Karpas-422 (cell line): Measurements from ENCODE around the gene LY6G6F. TPM values are rescaled to one million over a fixed set of nuclear protein-coding genes. Genes with fewer than 3 reads are reported as not detected.
A peak's percentile ranks its signal among the peaks of the same experiment; 100 is the strongest.

Experiments
- DNase-seq: peaks from one replicate; pipeline ENCODE4 v3.0.0-alpha.2; 2015
- H2AFZ ChIP-seq: fragments of 200-600 bp; sonication (generic); 2 replicates; pipeline ENCODE4 v1.6.1; 2014; ENCODE audit warnings: antibody characterized with exemption, low read length, mixed read lengths
- H3K27ac ChIP-seq: fragments of 200-600 bp; sonication (generic); 2 replicates; pipeline ENCODE4 v1.5.1; 2014; ENCODE audit warnings: mild to moderate bottlenecking, low read length, moderate library complexity
- H3K27me3 ChIP-seq: fragments of 200-600 bp; sonication (generic); 2 replicates; pipeline ENCODE4 v1.6.1; 2014; ENCODE audit warnings: low read length, mixed read lengths
- H3K36me3 ChIP-seq: fragments of 200-600 bp; sonication (generic); 2 replicates; pipeline ENCODE4 v1.6.1; 2014; ENCODE audit warnings: low read length, mixed read lengths; ENCODE audit not compliant: insufficient read depth
- H3K4me1 ChIP-seq: fragments of 200-600 bp; sonication (generic); 2 replicates; pipeline ENCODE4 v1.6.1; 2014; ENCODE audit warnings: mild to moderate bottlenecking, low read length, mixed read lengths
- H3K4me2 ChIP-seq: fragments of 200-600 bp; sonication (generic); 2 replicates; pipeline ENCODE4 v1.6.1; 2014; ENCODE audit warnings: low read length, low read depth, mild to moderate bottlenecking; ENCODE audit not compliant: poor library complexity, severe bottlenecking
- H3K4me3 ChIP-seq: fragments of 200-600 bp; sonication (generic); 2 replicates; pipeline ENCODE4 v1.5.1; 2014; ENCODE audit warnings: mild to moderate bottlenecking, antibody characterized with exemption, low read length, mixed read lengths
- H3K79me2 ChIP-seq: fragments of 200-600 bp; sonication (generic); 2 replicates; pipeline ENCODE4 v1.6.1; 2014; ENCODE audit warnings: mild to moderate bottlenecking, low read length, mixed read lengths
- H3K9ac ChIP-seq: fragments of 200-600 bp; sonication (generic); 2 replicates; pipeline ENCODE4 v1.6.0; 2014; ENCODE audit warnings: low read length
- H3K9me2 ChIP-seq: fragments of 200-600 bp; sonication (generic), shearing (Covaris generic); replicated peaks from 2 replicates; pipeline ENCODE4 v1.6.0; 2014; ENCODE audit warnings: mild to moderate bottlenecking, low read length, moderate library complexity; ENCODE audit not compliant: insufficient read depth
- H3K9me3 ChIP-seq: fragments of 300-700, 200-600 bp; sonication (generic); 2 replicates; pipeline ENCODE4 v1.6.1; 2014; ENCODE audit warnings: low read length, mixed read lengths
- H4K20me1 ChIP-seq: fragments of 200-600 bp; sonication (generic); 2 replicates; pipeline ENCODE4 v1.6.1; 2014; ENCODE audit warnings: mild to moderate bottlenecking, antibody characterized with exemption, low read length, low read depth; ENCODE audit not compliant: insufficient read depth
- total RNA-seq: library from RNA; depleted of rRNA; stranded (reverse); fragments of >200 nt; shearing (Covaris generic); gene quantifications from 2 replicates; pipeline ENCODE4 v1.2.3, GENCODE V29; 2014; ENCODE audit warnings: low replicate concordance

LY6G6F gene
- total RNA-seq, 1 experiment from 2014 or later: not detected

- Histone ChIP-seq H2AFZ (no peak overlapping the region), H3K79me2 (peaks cover 56% of the 10 kb centered on the region), H3K9ac (peak overlapping the region; percentile 81; the same call in 1 of the 2 replicates), H3K4me3 (peak overlapping the region; percentile 74), H3K4me2 (peak overlapping the region; percentile 75), H3K9me2 (no peaks in the 10 kb centered on the region), H3K36me3 (0 out of 2 replicates have a peak, but pooled peaks cover 3% of the 10 kb centered on the region), H3K4me1 (peaks cover 46% of the 10 kb centered on the region), H3K27ac (peak overlapping the region; percentile 73; the same call in 1 of the 2 replicates), H3K9me3 (no peaks in the 10 kb centered on the region), H4K20me1 (peaks cover 2% of the 10 kb centered on the region; the same call in 1 of the 2 replicates), H3K27me3 (no peaks in the 10 kb centered on the region)
- peak; percentile 45 for DNase-seq
Measured at GRCh38 chr6:31661262-31662123, 45.2 kb upstream of the LY6G6F start.

GRCh38 chr6:31662124-31662723 is 44.4 kb upstream of the LY6G6F start:
- Histone ChIP-seq H3K27me3 (no peaks in the 10 kb centered on the region), H3K36me3 (peaks cover 3% of the 10 kb centered on the region; the same call in 1 of the 2 replicates), H3K4me3 (no peak overlapping the region), H2AFZ (no peak overlapping the region), H4K20me1 (peaks cover 5% of the 10 kb centered on the region; the same call in 1 of the 2 replicates), H3K4me1 (peaks cover 53% of the 10 kb centered on the region), H3K9me2 (no peaks in the 10 kb centered on the region), H3K79me2 (peaks cover 62% of the 10 kb centered on the region), H3K9ac (no peak overlapping the region), H3K9me3 (no peaks in the 10 kb centered on the region), H3K27ac (no peak overlapping the region), H3K4me2 (no peak overlapping the region)
- no peak for DNase-seq

- Histone ChIP-seq H3K9me2 (no peaks in the 10 kb centered on the region), H2AFZ (no peak overlapping the region), H3K4me3 (peak overlapping the region; percentile 91), H3K9me3 (no peaks in the 10 kb centered on the region), H3K36me3 (peaks cover 12% of the 10 kb centered on the region; the same call in 1 of the 2 replicates), H3K79me2 (peaks cover 62% of the 10 kb centered on the region), H3K9ac (peak overlapping the region; percentile 90), H3K27ac (no peak overlapping the region; the same call in 1 of the 2 replicates), H3K27me3 (no peaks in the 10 kb centered on the region), H3K4me1 (peaks cover 49% of the 10 kb centered on the region), H3K4me2 (peak overlapping the region; percentile 89), H4K20me1 (peaks cover 8% of the 10 kb centered on the region; the same call in 1 of the 2 replicates)
- DNase-seq: no peak
Measured at GRCh38 chr6:31663126-31663960, 43.3 kb upstream of the LY6G6F start.

GRCh38 chr6:31663961-31664789 is 42.5 kb upstream of the LY6G6F start:
- peaks cover 41% of the 10 kb centered on the region for H3K4me1 ChIP-seq
- no peak for DNase-seq
- H3K27me3 ChIP-seq: no peaks in the 10 kb centered on the region
- peak overlapping the region; percentile 89 for H3K4me2 ChIP-seq
- no peaks in the 10 kb centered on the region for H3K9me2 ChIP-seq
- H2AFZ ChIP-seq: no peak overlapping the region
- peaks cover 21% of the 10 kb centered on the region for H3K36me3 ChIP-seq
- H3K79me2 ChIP-seq: peaks cover 56% of the 10 kb centered on the region
- peak overlapping the region; percentile 91 for H3K4me3 ChIP-seq
- H3K27ac ChIP-seq: peak overlapping the region; percentile 89
- H3K9me3 ChIP-seq: no peaks in the 10 kb centered on the region
- H4K20me1 ChIP-seq: peaks cover 9% of the 10 kb centered on the region; the same call in 1 of the 2 replicates
- H3K9ac ChIP-seq: peak overlapping the region; percentile 90

- Histone ChIP-seq H3K79me2 (peaks cover 48% of the 10 kb centered on the region), H3K27ac (peak within 1 kb of the TSS; percentile 89), H3K9ac (peak within 1 kb of the TSS; percentile 90), H3K4me3 (peak within 1 kb of the TSS; percentile 91), H3K4me2 (peak within 1 kb of the TSS; percentile 89), H2AFZ (no peak within 1 kb of the TSS), H3K4me1 (peaks cover 35% of the 10 kb centered on the region), H3K27me3 (no peaks in the 10 kb centered on the region), H3K9me2 (no peaks in the 10 kb centered on the region), H3K9me3 (no peaks in the 10 kb centered on the region), H4K20me1 (peaks cover 9% of the 10 kb centered on the region; the same call in 1 of the 2 replicates), H3K36me3 (peaks cover 25% of the 10 kb centered on the region)
- DNase-seq: peak; percentile 97
Measured at GRCh38 chr6:31664790-31665500, 41.7 kb upstream of the LY6G6F start, which contains the start of gene GPANK1. TSS of gene GPANK1 (minus strand) at chr6:31664997. CDS start at chr6:31664478, 519 bp downstream.

GRCh38 chr6:31665501-31666336 is 40.9 kb upstream of the LY6G6F start, which contains the start of gene CSNK2B:
TSS of gene CSNK2B (plus strand) at chr6:31666080. CDS start at chr6:31666832, 752 bp downstream.
- DNase-seq: peak; percentile 99
- H3K79me2 ChIP-seq: peaks cover 44% of the 10 kb centered on the region
- H3K9me3 ChIP-seq: no peaks in the 10 kb centered on the region
- peaks cover 9% of the 10 kb centered on the region; the same call in 1 of the 2 replicates for H4K20me1 ChIP-seq
- peak within 1 kb of the TSS; percentile 89 for H3K4me2 ChIP-seq
- peak within 1 kb of the TSS; percentile 94 for H3K9ac ChIP-seq
- no peak within 1 kb of the TSS for H2AFZ ChIP-seq
- peak within 1 kb of the TSS; percentile 91 for H3K4me3 ChIP-seq
- H3K27ac ChIP-seq: peak within 1 kb of the TSS; percentile 89
- peaks cover 34% of the 10 kb centered on the region for H3K4me1 ChIP-seq
- no peaks in the 10 kb centered on the region for H3K9me2 ChIP-seq
- peaks cover 27% of the 10 kb centered on the region for H3K36me3 ChIP-seq
- no peaks in the 10 kb centered on the region for H3K27me3 ChIP-seq
